DOHH2 (cell line): ENCODE measurements around the gene CCNF.

ENCODE experiments used
- EZH2phosphoT487 ChIP-seq: fragments of 200-600 bp; sonication (generic); IDR thresholded peaks from 2 replicates; pipeline ENCODE4 v1.6.1; 2017; ENCODE audit warnings: borderline replicate concordance, mild to moderate bottlenecking, antibody characterized with exemption, low read length, moderate library complexity, mixed read lengths
- TF ChIP-seq, protein P1 (sequence below): fragments of 200-600 bp; sonication (generic); IDR thresholded peaks from one replicate; pipeline ENCODE4 v1.5.1; 2014; ENCODE audit warnings: antibody characterized with exemption, mild to moderate bottlenecking, low read depth, low read length; ENCODE audit not compliant: poor library complexity, severe bottlenecking

DNA sequence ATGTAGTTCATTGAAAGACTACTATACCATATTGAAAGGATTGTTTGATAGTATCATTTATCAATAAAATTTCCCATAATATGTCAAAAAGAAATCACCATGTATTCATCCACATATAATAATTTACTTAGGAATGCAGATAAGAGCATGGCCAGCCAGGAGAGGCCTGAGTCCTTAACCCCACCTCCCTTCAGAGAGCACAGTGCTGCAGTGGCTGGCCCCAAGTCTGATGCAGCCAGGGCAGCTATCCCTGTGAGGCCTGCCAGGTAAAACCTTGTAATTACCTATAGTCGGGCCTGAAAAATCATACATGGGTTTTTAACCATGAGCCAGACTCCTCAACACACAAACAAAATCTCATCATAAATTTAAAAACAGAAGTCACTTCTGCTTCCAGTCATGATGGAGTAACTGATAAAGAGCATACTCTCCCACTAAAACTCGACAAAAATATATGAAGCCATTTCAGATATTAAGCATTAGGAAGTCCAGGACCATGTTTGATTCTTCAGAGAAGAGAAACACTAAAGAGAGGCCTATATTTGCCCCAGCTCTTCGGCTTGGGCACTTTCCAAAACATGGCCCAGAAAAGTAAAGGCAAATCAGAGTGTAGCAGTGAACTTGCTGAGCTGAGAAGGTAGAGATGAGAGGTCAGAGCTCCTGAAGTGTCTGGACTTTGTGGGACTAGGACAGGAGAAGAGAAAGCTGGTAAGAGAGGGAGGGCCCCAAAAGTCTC lies 40.9 kb upstream of the CCNF start:
- TF ChIP-seq, protein P1, sequence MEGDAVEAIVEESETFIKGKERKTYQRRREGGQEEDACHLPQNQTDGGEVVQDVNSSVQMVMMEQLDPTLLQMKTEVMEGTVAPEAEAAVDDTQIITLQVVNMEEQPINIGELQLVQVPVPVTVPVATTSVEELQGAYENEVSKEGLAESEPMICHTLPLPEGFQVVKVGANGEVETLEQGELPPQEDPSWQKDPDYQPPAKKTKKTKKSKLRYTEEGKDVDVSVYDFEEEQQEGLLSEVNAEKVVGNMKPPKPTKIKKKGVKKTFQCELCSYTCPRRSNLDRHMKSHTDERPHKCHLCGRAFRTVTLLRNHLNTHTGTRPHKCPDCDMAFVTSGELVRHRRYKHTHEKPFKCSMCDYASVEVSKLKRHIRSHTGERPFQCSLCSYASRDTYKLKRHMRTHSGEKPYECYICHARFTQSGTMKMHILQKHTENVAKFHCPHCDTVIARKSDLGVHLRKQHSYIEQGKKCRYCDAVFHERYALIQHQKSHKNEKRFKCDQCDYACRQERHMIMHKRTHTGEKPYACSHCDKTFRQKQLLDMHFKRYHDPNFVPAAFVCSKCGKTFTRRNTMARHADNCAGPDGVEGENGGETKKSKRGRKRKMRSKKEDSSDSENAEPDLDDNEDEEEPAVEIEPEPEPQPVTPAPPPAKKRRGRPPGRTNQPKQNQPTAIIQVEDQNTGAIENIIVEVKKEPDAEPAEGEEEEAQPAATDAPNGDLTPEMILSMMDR, result no peak
- TF ChIP-seq EZH2phosphoT487, result no peak
